Rectal smooth muscle tissue (tissue), 1 donor: Measurements from ENCODE around the gene GNG10.
"Not testable (repeated sequence)": the region's sequence is repeated elsewhere in the genome, so short reads cannot be mapped to it uniquely, and the experiment has no call there.

ENCODE experiments used
- H3K27ac ChIP-seq: one replicate; pipeline ENCODE4 v1.7.0; 2013; ENCODE audit warnings: low read depth, low read length, inconsistent platforms
- H3K27me3 ChIP-seq: one replicate; pipeline ENCODE4 v1.7.0; 2013; ENCODE audit warnings: low read length; ENCODE audit not compliant: control insufficient read depth, insufficient read depth
- H3K36me3 ChIP-seq: one replicate; pipeline ENCODE4 v1.7.0; 2013; ENCODE audit warnings: low read length; ENCODE audit not compliant: control insufficient read depth, insufficient read depth
- H3K4me1 ChIP-seq: one replicate; pipeline ENCODE4 v1.7.0; 2013; ENCODE audit warnings: low read length; ENCODE audit not compliant: control insufficient read depth, insufficient read depth
- H3K4me3 ChIP-seq: one replicate; pipeline ENCODE4 v1.7.0; 2013; ENCODE audit warnings: low read length
- H3K9ac ChIP-seq: one replicate; pipeline ENCODE4 v1.7.0; 2013; ENCODE audit warnings: low read length

Gene GNG10

DNA sequence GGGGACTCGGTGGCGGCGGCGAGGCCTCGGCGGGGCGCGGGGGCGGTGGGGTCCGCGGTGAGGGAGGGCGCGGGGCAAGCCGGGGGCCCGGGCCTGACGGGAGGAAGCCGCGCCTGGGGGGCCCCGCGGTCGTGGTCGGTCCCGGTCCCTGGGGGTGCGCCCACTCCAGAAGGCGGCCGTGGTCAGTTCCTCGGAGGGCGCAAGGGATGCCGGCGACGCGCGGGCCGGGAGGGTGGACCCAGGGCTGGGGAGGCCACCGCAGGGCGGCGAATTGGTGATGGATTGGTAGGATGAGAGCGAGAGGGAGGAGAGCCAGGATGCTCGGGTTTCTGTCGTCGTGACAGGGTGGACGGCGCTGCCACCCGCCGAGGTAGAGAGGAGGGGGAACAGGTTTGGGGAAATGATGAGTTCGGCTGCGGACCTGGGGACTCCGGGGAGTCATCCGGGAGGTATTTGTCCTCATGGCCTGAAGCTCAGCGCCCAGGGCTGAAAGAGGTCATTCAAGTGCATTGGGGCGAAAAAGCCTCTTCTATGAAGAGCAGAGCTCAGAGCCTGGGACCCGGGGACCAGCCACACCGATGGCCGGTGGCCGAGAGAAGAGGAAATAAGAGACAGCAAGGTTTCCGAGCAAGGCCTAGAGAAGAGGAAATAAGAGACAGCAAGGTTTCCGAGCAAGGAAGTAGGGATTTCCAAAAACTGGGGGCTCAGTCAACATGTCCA, 557 bp downstream of the GNG10 start:
- Histone ChIP-seq H3K9ac (peak overlapping the region; percentile 1), H3K4me3 (peak overlapping the region; percentile 88), H3K4me1 (peaks cover 2% of the 10 kb centered on the region), H3K36me3 (no peaks in the 10 kb centered on the region), H3K27me3 (no peaks in the 10 kb centered on the region), H3K27ac (peak overlapping the region; percentile 55)

DNA sequence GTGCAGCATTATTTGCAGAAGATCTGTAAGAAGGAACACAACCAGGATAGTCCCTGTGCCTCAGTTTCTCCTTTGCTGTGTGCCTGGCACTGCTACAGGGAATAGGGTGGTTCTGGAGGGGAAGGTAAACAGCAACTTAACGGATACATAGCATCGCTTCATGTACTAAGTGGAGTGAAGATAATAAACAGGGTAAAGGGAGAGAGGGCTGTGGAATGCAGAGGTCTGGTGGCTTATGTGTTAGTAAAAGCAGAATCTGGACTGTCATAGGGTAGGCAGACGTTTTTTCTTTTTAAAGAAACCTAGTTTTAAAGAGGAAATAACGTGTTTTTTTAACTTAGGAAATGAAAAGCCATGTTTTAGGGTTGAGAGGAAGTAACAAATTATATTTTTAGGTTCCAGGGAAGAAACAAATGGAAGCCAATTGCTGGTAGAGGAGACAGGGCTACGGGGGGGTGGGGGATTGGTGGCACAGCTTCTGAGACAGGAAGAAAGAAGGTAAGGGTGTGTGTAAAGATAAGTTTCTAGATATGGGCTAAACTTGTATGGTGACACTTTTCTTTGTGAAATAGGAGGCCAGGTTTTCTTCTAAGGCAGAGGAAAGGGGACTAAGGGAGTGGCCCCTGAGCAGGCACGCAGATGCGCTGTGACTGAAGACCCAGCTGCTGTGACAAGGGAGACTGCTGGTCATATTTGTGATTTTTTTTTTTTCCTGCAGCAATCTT, 1.3 kb downstream of the GNG10 start:
- Histone ChIP-seq H3K4me1 (peaks cover 2% of the 10 kb centered on the region), H3K4me3 (peak overlapping the region; percentile 88), H3K27ac (no peak overlapping the region), H3K36me3 (no peaks in the 10 kb centered on the region), H3K27me3 (no peaks in the 10 kb centered on the region), H3K9ac (no peak overlapping the region)

GRCh38 chr9:111663301-111663823, 2.0 kb downstream of the GNG10 start:
- H3K36me3 ChIP-seq: no peaks in the 10 kb centered on the region
- H3K4me3 ChIP-seq: no peak overlapping the region
- peaks cover 2% of the 10 kb centered on the region for H3K4me1 ChIP-seq
- no peaks in the 10 kb centered on the region for H3K27me3 ChIP-seq
- H3K9ac ChIP-seq: no peak overlapping the region
- no peak overlapping the region for H3K27ac ChIP-seq

- Histone ChIP-seq H3K9ac (no peak overlapping the region), H3K4me1 (no peaks in the 10 kb centered on the region), H3K27ac (no peak overlapping the region), H3K27me3 (no peaks in the 10 kb centered on the region), H3K36me3 (no peaks in the 10 kb centered on the region), H3K4me3 (no peak overlapping the region)
Observed at GRCh38 chr9:111668026-111668573, 6.7 kb downstream of the GNG10 start.

DNA sequence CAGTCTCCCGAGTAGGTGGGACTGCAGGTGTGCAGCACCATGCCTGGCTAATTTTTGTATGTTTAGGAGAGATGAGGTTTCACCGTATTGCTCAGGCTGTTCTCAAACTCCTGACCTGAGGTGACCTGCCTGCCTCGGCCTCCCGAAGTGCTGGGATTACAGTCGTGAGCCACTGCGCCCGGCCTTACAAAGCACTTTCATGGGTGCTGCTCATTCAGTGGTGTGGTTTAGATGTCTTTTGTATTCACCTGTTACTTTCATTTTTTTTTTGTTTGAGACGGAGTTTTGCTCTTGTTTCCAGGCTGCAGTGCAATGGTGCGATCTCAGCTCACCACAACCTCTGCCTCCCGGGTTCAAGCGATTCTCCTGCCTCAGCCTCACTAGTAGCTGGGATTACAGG, 7.2 kb downstream of the GNG10 start:
- not testable (repeated sequence) for H3K36me3 ChIP-seq

DNA sequence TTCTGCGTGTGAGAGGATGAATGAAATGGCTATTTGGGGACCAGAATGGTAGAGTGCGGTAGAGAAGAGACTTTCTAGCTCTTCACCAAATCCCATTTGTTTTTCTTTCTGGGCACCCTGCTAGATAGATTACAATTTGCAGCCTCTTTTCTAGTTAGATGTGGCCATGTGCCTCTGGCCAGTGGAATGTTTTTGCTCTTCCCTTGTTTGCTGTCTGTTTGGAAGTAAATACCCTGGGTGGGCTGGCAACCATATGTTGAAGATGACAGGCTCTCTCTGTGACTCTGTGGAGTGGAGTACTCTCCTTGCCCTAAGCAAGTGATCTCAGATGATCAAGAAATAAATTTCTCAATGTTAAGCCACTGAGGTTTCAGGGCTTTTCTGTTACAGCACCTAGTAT, 12.9 kb downstream of the GNG10 start:
- Histone ChIP-seq H3K4me3 (no peak overlapping the region), H3K27me3 (no peaks in the 10 kb centered on the region), H3K9ac (no peak overlapping the region), H3K36me3 (no peaks in the 10 kb centered on the region), H3K4me1 (no peaks in the 10 kb centered on the region), H3K27ac (no peak overlapping the region)

More for the DNA sequence above, 7.2 kb downstream of the GNG10 start:
- H3K4me3 ChIP-seq, H3K27ac ChIP-seq, H3K27me3 ChIP-seq, H3K4me1 ChIP-seq, H3K9ac ChIP-seq: not testable (repeated sequence)

- no peak overlapping the region for H3K27ac ChIP-seq
Observed at GRCh38 chr9:111676116-111676515, 14.7 kb downstream of the GNG10 start.

GRCh38 chr9:111678293-111678692, 16.9 kb downstream of the GNG10 start:
- H3K9ac ChIP-seq: no peak overlapping the region
- no peak overlapping the region for H3K27ac ChIP-seq
- no peaks in the 10 kb centered on the region for H3K36me3 ChIP-seq
- no peaks in the 10 kb centered on the region for H3K27me3 ChIP-seq
- H3K4me1 ChIP-seq: no peaks in the 10 kb centered on the region
- no peak overlapping the region for H3K4me3 ChIP-seq

More at GRCh38 chr9:111676116-111676515, 14.7 kb downstream of the GNG10 start:
- Histone ChIP-seq H3K4me3 (no peak overlapping the region), H3K27me3 (no peaks in the 10 kb centered on the region), H3K9ac (no peak overlapping the region), H3K36me3 (no peaks in the 10 kb centered on the region), H3K4me1 (no peaks in the 10 kb centered on the region)

GRCh38 chr9:111679199-111679598, 17.8 kb downstream of the GNG10 start:
- no peak overlapping the region for H3K27ac ChIP-seq
- H3K4me3 ChIP-seq: no peak overlapping the region
- H3K36me3 ChIP-seq: no peaks in the 10 kb centered on the region
- no peak overlapping the region for H3K9ac ChIP-seq
- no peaks in the 10 kb centered on the region for H3K4me1 ChIP-seq
- no peaks in the 10 kb centered on the region for H3K27me3 ChIP-seq

- H3K27ac ChIP-seq: no peak overlapping the region
- H3K36me3 ChIP-seq: no peaks in the 10 kb centered on the region
Observed at GRCh38 chr9:111683392-111683791, 22.0 kb downstream of the GNG10 start.

DNA sequence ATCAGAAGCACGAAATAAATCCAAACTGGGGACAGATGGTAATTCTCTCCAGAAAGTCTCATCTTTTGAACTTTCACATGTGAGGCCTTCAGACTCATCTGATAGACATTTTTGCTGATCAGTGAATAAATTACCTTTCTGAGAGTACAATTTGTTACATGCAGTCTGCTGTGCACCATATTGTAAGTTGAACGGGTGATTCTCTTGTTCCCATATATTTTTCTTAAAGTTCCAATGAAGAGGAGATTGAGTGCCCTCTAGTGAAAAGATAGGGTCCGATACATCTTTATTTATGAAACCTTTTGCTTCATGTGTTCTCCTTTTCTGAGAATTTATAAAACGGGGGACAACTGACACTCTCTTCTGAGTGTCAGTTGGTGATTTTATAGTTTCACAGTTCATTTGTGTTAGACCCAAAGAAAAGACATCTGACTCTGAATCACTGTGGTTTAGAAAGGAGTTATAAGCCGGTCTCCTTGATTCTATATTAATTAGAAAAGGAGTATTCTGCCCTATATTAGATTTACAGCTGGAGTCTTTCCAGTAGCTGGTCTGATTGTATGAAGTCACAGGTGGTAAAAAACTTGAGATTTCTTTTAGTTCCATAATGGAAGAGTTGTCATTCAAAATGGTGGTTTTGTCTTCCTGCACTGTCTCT, 30.4 kb downstream of the GNG10 start:
- H3K4me1 ChIP-seq: no peaks in the 10 kb centered on the region
- no peak overlapping the region for H3K4me3 ChIP-seq
- no peak overlapping the region for H3K9ac ChIP-seq
- no peaks in the 10 kb centered on the region for H3K36me3 ChIP-seq
- no peak overlapping the region for H3K27ac ChIP-seq
- no peaks in the 10 kb centered on the region for H3K27me3 ChIP-seq

More at GRCh38 chr9:111683392-111683791, 22.0 kb downstream of the GNG10 start:
- no peaks in the 10 kb centered on the region for H3K4me1 ChIP-seq
- no peaks in the 10 kb centered on the region for H3K27me3 ChIP-seq
- H3K9ac ChIP-seq: no peak overlapping the region
- H3K4me3 ChIP-seq: no peak overlapping the region

DNA sequence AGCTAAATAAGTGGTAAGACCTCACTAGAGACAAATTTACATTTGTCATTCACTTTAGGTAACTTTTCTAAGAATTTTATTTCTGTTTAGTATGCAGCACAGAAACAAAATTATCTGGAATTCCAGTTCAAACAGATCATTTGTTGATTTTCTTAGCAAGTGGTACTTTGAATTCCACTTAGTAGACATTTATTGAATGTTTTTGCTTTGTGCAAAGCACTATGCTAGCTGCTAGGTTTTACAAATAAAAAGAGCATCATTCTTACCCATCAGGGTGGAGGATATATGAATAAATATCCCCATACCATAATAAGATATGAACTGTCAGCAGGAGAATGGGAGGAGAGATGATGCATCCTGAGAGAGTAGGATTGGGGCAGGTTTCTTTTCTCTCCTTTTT, 35.4 kb downstream of the GNG10 start:
- Histone ChIP-seq H3K27me3 (no peaks in the 10 kb centered on the region), H3K27ac (no peak overlapping the region), H3K4me1 (no peaks in the 10 kb centered on the region), H3K36me3 (no peaks in the 10 kb centered on the region), H3K4me3 (no peak overlapping the region), H3K9ac (no peak overlapping the region)
